OCI-LY3 (cell line): Measurements from ENCODE around the gene RFC3.

Experiments
- EZH2phosphoT487 ChIP-seq: fragments of 200-600 bp; shearing (Covaris generic); IDR thresholded peaks from 2 replicates; pipeline ENCODE4 v1.6.1; 2018; ENCODE audit warnings: antibody characterized with exemption, mixed run types, low read depth
- TF ChIP-seq, protein P1 (sequence below): fragments of 200-600, 300-600 bp; sonication (generic); IDR thresholded peaks from 2 replicates; pipeline ENCODE4 v1.5.1; 2014; ENCODE audit warnings: antibody characterized with exemption, low read length, low read depth

GRCh38 chr13:33872005-33872351 is 54.0 kb downstream of the RFC3 start:
- TF ChIP-seq, protein P1, sequence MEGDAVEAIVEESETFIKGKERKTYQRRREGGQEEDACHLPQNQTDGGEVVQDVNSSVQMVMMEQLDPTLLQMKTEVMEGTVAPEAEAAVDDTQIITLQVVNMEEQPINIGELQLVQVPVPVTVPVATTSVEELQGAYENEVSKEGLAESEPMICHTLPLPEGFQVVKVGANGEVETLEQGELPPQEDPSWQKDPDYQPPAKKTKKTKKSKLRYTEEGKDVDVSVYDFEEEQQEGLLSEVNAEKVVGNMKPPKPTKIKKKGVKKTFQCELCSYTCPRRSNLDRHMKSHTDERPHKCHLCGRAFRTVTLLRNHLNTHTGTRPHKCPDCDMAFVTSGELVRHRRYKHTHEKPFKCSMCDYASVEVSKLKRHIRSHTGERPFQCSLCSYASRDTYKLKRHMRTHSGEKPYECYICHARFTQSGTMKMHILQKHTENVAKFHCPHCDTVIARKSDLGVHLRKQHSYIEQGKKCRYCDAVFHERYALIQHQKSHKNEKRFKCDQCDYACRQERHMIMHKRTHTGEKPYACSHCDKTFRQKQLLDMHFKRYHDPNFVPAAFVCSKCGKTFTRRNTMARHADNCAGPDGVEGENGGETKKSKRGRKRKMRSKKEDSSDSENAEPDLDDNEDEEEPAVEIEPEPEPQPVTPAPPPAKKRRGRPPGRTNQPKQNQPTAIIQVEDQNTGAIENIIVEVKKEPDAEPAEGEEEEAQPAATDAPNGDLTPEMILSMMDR, result no peak
- no peak for TF ChIP-seq EZH2phosphoT487
